Keratinocyte (primary cell): ENCODE measurements around the gene REV3L. TPM values are rescaled to one million over a fixed set of nuclear protein-coding genes. Genes with fewer than 3 reads are reported as not detected.

Experiments
- DNase-seq: peaks from one replicate; pipeline ENCODE4 v3.0.0-alpha.2; 2011; ENCODE audit warnings: low read depth, missing footprints, low spot score
- FAIRE-seq: peaks from 2 replicates; lab custom pipeline; 2011; peaks lifted over from hg19 to GRCh38; lab: Jason Lieb, UNC
- H2AFZ ChIP-seq: 2 replicates; pipeline ENCODE4 v1.6.0; 2012; ENCODE audit warnings: low read length, control low read depth, inconsistent platforms; ENCODE audit not compliant: control insufficient read depth
- H3K27ac ChIP-seq: 2 replicates; pipeline ENCODE4 v1.5.1; 2011; ENCODE audit warnings: low read length; ENCODE audit not compliant: control insufficient read depth, insufficient read depth
- H3K27me3 ChIP-seq: 3 replicates; pipeline ENCODE4 v1.6.0; 2011; ENCODE audit warnings: low read length; ENCODE audit not compliant: control insufficient read depth, insufficient read depth; ENCODE audit errors: extremely low read depth
- H3K36me3 ChIP-seq, 2 experiments: 2 replicates in 1 of 2; 3 replicates in 1 of 2; pipeline ENCODE4 v1.5.1; 2011; ENCODE audit warnings: low read length in 2 of 2, mild to moderate bottlenecking in 1 of 2; ENCODE audit not compliant: control insufficient read depth in 2 of 2, insufficient read depth in 2 of 2; ENCODE audit errors: extremely low read depth in 1 of 2
- H3K4me1 ChIP-seq: 3 replicates; pipeline ENCODE4 v1.5.1; 2011; ENCODE audit warnings: low read length; ENCODE audit not compliant: control insufficient read depth, insufficient read depth; ENCODE audit errors: extremely low read depth
- H3K4me2 ChIP-seq: 3 replicates; pipeline ENCODE4 v1.6.0; 2011; ENCODE audit warnings: low read depth, low read length; ENCODE audit not compliant: control insufficient read depth, insufficient read depth; ENCODE audit errors: extremely low read depth
- H3K4me3 ChIP-seq, 3 experiments: fragments of 200-600 bp in 1 of 3; sonication (generic) in 1 of 3; 2 replicates in 2 of 3; 3 replicates in 1 of 3; pipeline ENCODE4 v1.5.1; 2011 to 2016; ENCODE audit warnings: low read length in 3 of 3, mild to moderate bottlenecking in 3 of 3, control low read depth in 2 of 3, inconsistent platforms in 1 of 3, low read depth in 1 of 3, mixed read lengths in 1 of 3, mixed run types in 1 of 3, moderate library complexity in 1 of 3; ENCODE audit not compliant: control insufficient read depth in 2 of 3, insufficient read depth in 2 of 3; ENCODE audit errors: extremely low read depth in 1 of 3
- H3K79me2 ChIP-seq: 2 replicates; pipeline ENCODE4 v1.6.0; 2012; ENCODE audit warnings: low read length; ENCODE audit not compliant: control insufficient read depth, insufficient read depth
- H3K9ac ChIP-seq: 3 replicates; pipeline ENCODE4 v1.6.0; 2011; ENCODE audit warnings: low read length; ENCODE audit not compliant: control insufficient read depth, insufficient read depth; ENCODE audit errors: extremely low read depth
- H3K9me1 ChIP-seq: 3 replicates; pipeline ENCODE4 v1.6.0; 2011; ENCODE audit warnings: low read length; ENCODE audit not compliant: control insufficient read depth, insufficient read depth; ENCODE audit errors: extremely low read depth
- H3K9me3 ChIP-seq: 2 replicates; pipeline ENCODE4 v1.5.1; 2012; ENCODE audit warnings: low read depth, low read length; ENCODE audit not compliant: control insufficient read depth
- H4K20me1 ChIP-seq: 3 replicates; pipeline ENCODE4 v1.6.0; 2011; ENCODE audit warnings: low read length; ENCODE audit not compliant: control insufficient read depth, insufficient read depth; ENCODE audit errors: extremely low read depth
- EZH2 ChIP-seq: IDR thresholded peaks from one replicate; pipeline ENCODE4 v1.6.1; 2012; ENCODE audit warnings: inconsistent platforms, mild to moderate bottlenecking, low read length, moderate library complexity
- dilution Hi-C: fragments of 300-500 bp; cut with MboI; formaldehyde crosslinking; loops from one replicate; pipeline ENCODE4 v1.7.0; 2020; ENCODE audit warnings: low sequenced_read_pairs; ENCODE audit not compliant: extremely low pct_ligation_motif_present
- polyA plus RNA-seq, 5 experiments: library from polyadenylated mRNA; depleted of rRNA in 3 of 5; stranded (reverse) in 3 of 5; stranded (forward) in 1 of 5; unstranded in 1 of 5; fragments of >200 nt; gene quantifications; 1 replicate in 1 of 5; 2 replicates in 3 of 5; 3 replicates in 1 of 5; pipeline versions ENCODE4 v1.2.1 to v1.2.3, GENCODE V29; 2011 to 2012; ENCODE audit warnings: missing spikeins in 2 of 5, low read depth in 1 of 5, low replicate concordance in 1 of 5
- TF ChIP-seq, protein P1 (sequence below), 3 experiments: IDR thresholded peaks in 1 of 3; conservative IDR thresholded peaks in 1 of 3; optimal IDR thresholded peaks in 1 of 3; 2 replicates in 2 of 3; 3 replicates in 1 of 3; pipeline versions ENCODE3 to v1.5.1; 2011; ENCODE audit warnings: low read length in 3 of 3, mild to moderate bottlenecking in 3 of 3, moderate library complexity in 2 of 3, control low read depth in 1 of 3, inconsistent platforms in 1 of 3; ENCODE audit not compliant: insufficient read depth in 2 of 3; ENCODE audit errors: extremely low read depth in 1 of 3

The REV3L gene
- polyA plus RNA-seq, 1 donor (not counting 4 experiments of a cell fraction or from before 2014, with no cell fraction given), result 9.5 TPM

GRCh38 chr6:111520524-111520923, 37.5 kb upstream of the REV3L start:
- DNase-seq, result no peak
- TF ChIP-seq EZH2, result no peak
- TF ChIP-seq, protein P1, sequence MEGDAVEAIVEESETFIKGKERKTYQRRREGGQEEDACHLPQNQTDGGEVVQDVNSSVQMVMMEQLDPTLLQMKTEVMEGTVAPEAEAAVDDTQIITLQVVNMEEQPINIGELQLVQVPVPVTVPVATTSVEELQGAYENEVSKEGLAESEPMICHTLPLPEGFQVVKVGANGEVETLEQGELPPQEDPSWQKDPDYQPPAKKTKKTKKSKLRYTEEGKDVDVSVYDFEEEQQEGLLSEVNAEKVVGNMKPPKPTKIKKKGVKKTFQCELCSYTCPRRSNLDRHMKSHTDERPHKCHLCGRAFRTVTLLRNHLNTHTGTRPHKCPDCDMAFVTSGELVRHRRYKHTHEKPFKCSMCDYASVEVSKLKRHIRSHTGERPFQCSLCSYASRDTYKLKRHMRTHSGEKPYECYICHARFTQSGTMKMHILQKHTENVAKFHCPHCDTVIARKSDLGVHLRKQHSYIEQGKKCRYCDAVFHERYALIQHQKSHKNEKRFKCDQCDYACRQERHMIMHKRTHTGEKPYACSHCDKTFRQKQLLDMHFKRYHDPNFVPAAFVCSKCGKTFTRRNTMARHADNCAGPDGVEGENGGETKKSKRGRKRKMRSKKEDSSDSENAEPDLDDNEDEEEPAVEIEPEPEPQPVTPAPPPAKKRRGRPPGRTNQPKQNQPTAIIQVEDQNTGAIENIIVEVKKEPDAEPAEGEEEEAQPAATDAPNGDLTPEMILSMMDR (optimal IDR thresholded peaks at IDR 0.05 in 1 of 3, IDR thresholded peaks at IDR 0.05 in 1 of 3, conservative IDR thresholded peaks at IDR 0.05 in 1 of 3; ENCODE audit: extremely low read depth in 1 of 3, insufficient read depth in 2 of 3, low read length in 3 of 3), result no peak
- dilution Hi-C loops, result no loop called here
- Histone ChIP-seq H3K9me3 (no peaks in the 10 kb centered on the region), H3K36me3 (no peaks in the 10 kb centered on the region), H3K4me1 (no peaks in the 10 kb centered on the region), H3K27ac (no peak overlapping the region), H3K9ac (no peak overlapping the region), H2AFZ (no peak overlapping the region), H3K79me2 (no peaks in the 10 kb centered on the region), H3K4me3 (no peak overlapping the region), H3K9me1 (no peaks in the 10 kb centered on the region), H4K20me1 (no peaks in the 10 kb centered on the region), H3K4me2 (no peak overlapping the region), H3K27me3 (no peaks in the 10 kb centered on the region)
- FAIRE-seq, result no peak

- Histone ChIP-seq H3K9me3 (no peaks in the 10 kb centered on the region), H3K4me2 (no peak overlapping the region), H3K9ac (no peak overlapping the region), H3K79me2 (no peaks in the 10 kb centered on the region), H3K4me1 (no peaks in the 10 kb centered on the region), H4K20me1 (no peaks in the 10 kb centered on the region), H3K36me3 (no peaks in the 10 kb centered on the region), H3K27ac (no peak overlapping the region), H3K4me3 (no peak overlapping the region), H2AFZ (no peak overlapping the region), H3K27me3 (no peaks in the 10 kb centered on the region), H3K9me1 (no peaks in the 10 kb centered on the region)
- dilution Hi-C loops, result no loop called here
- TF ChIP-seq, protein P1 (optimal IDR thresholded peaks at IDR 0.05 in 1 of 3, IDR thresholded peaks at IDR 0.05 in 1 of 3, conservative IDR thresholded peaks at IDR 0.05 in 1 of 3; ENCODE audit: extremely low read depth in 1 of 3, insufficient read depth in 2 of 3, low read length in 3 of 3), result no peak
- TF ChIP-seq EZH2, result no peak
- DNase-seq (no peak), FAIRE-seq (no peak)
Measured at GRCh38 chr6:111517965-111518364, 34.9 kb upstream of the REV3L start.
